ENCODE data around the gene PTCSC3. TPM values are rescaled to one million over a fixed set of nuclear protein-coding genes. Genes with fewer than 3 reads are reported as not detected.

The PTCSC3 gene
- total RNA-seq (2012; rRNA removed): not detected in 2 replicates

DNA sequence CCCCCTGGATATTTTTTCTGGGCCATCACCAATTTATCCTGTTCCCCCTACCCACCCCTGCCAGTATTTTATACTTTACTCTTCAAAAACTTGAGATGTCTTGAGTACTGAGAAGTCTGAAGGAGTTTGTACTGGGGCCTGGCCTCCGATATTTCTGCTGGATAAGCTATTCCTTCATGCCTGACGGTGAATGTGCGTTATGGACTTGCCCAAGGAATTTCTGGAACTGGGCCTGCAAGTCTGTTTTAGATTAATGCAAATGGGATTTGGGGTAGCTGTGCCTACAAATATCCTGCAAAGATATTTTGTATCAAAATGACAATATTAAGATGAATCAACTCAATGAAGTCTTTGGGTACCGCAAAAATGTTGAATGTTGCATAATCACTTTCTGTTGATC lies at the start of gene PTCSC3:
Gene PTCSC3, minus strand, starts transcription at position 199 of the 400 bp plus-strand sequence.
- Histone ChIP-seq H3K4me2 (ENCODE audit: low read length) (no peak within 1 kb of the TSS), H3K4me1 (ENCODE audit: control insufficient read depth, insufficient read depth, low read length) (no peaks in the 10 kb centered on the region), H3K9ac (ENCODE audit: low read depth, low read length) (no peak within 1 kb of the TSS), H3K4me3 (ENCODE audit: low read length) (no peak within 1 kb of the TSS), H3K9me3 (replicated peaks; ENCODE audit: low read length) (no peaks in the 10 kb centered on the region), H3K36me3 (ENCODE audit: insufficient read depth, low read length) (no peaks in the 10 kb centered on the region), H3K27me3 (ENCODE audit: control insufficient read depth, insufficient read depth, low read length) (peaks cover 3% of the 10 kb centered on the region)

- Histone ChIP-seq H3K36me3 (ENCODE audit: insufficient read depth, low read length) (no peaks in the 10 kb centered on the region), H3K9ac (ENCODE audit: low read depth, low read length) (no peak overlapping the region), H3K27me3 (ENCODE audit: control insufficient read depth, insufficient read depth, low read length) (peaks cover 6% of the 10 kb centered on the region), H3K4me3 (ENCODE audit: low read length) (no peak overlapping the region), H3K9me3 (replicated peaks; ENCODE audit: low read length) (no peaks in the 10 kb centered on the region), H3K4me2 (ENCODE audit: low read length) (no peak overlapping the region), H3K4me1 (ENCODE audit: control insufficient read depth, insufficient read depth, low read length) (no peaks in the 10 kb centered on the region)
Observed at GRCh38 chr14:36226164-36226563, 49.6 kb upstream of the PTCSC3 start.

DNA sequence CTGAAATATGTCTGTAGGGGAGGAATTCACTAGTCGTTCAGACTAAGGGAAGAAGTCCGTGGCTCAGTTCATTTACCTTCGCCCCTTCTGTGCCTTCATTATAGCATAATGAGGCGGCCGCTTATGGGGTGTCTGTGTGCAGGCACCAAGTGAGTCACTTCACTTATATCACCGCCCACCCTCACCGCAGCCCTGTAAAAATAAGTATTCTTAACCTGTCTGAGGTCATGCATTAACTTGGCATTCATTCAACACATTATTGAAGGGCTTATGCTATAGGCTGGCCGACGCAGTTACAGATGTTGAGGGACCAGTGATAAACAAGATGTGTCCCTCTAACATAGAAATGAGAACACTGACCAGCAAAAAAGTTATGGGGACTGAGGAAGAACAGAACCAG lies 47.7 kb upstream of the PTCSC3 start:
- H3K36me3 ChIP-seq (ENCODE audit: insufficient read depth, low read length): no peaks in the 10 kb centered on the region
- peaks cover 14% of the 10 kb centered on the region for H3K27me3 ChIP-seq (ENCODE audit: control insufficient read depth, insufficient read depth, low read length)
- no peak overlapping the region for H3K9ac ChIP-seq (ENCODE audit: low read depth, low read length)
- H3K4me3 ChIP-seq (ENCODE audit: low read length): no peak overlapping the region
- H3K4me2 ChIP-seq (ENCODE audit: low read length): no peak overlapping the region
- no peaks in the 10 kb centered on the region for H3K9me3 ChIP-seq (replicated peaks; ENCODE audit: low read length)
- H3K4me1 ChIP-seq (ENCODE audit: control insufficient read depth, insufficient read depth, low read length): no peaks in the 10 kb centered on the region

DNA sequence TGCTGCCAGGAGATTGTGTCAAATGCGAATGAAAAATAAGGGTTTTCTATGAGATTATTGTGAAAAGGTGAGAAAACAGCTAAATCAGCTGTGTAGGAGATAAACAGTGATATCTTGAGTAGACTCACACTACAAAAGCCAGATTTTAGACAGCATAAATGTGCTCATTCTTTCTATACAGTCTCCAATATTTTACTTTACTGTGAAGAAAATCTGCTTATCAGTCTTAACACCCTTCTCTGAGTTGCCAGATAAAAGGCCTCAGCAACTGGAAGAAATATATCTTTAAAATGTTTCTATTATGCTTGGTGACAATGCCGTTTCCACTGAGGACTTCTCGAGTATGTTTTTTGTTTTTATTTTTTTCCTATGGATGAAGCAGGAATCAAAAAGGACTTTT lies 47.0 kb upstream of the PTCSC3 start:
- Histone ChIP-seq H3K9me3 (replicated peaks; ENCODE audit: low read length) (no peaks in the 10 kb centered on the region), H3K4me3 (ENCODE audit: low read length) (no peak overlapping the region), H3K4me1 (ENCODE audit: control insufficient read depth, insufficient read depth, low read length) (no peaks in the 10 kb centered on the region), H3K9ac (ENCODE audit: low read depth, low read length) (no peak overlapping the region), H3K4me2 (ENCODE audit: low read length) (no peak overlapping the region), H3K36me3 (ENCODE audit: insufficient read depth, low read length) (no peaks in the 10 kb centered on the region), H3K27me3 (ENCODE audit: control insufficient read depth, insufficient read depth, low read length) (peaks cover 14% of the 10 kb centered on the region)

- Histone ChIP-seq H3K4me3 (ENCODE audit: low read length) (no peak overlapping the region), H3K9me3 (replicated peaks; ENCODE audit: low read length) (no peaks in the 10 kb centered on the region), H3K4me1 (ENCODE audit: control insufficient read depth, insufficient read depth, low read length) (no peaks in the 10 kb centered on the region), H3K36me3 (ENCODE audit: insufficient read depth, low read length) (no peaks in the 10 kb centered on the region), H3K9ac (ENCODE audit: low read depth, low read length) (no peak overlapping the region), H3K4me2 (ENCODE audit: low read length) (no peak overlapping the region), H3K27me3 (ENCODE audit: control insufficient read depth, insufficient read depth, low read length) (peaks cover 15% of the 10 kb centered on the region)
Observed at GRCh38 chr14:36222952-36223468, 46.5 kb upstream of the PTCSC3 start.

- no peak overlapping the region for H3K4me2 ChIP-seq (ENCODE audit: low read length)
- H3K4me3 ChIP-seq (ENCODE audit: low read length): no peak overlapping the region
- H3K4me1 ChIP-seq (ENCODE audit: control insufficient read depth, insufficient read depth, low read length): no peaks in the 10 kb centered on the region
- H3K9ac ChIP-seq (ENCODE audit: low read depth, low read length): no peak overlapping the region
- H3K27me3 ChIP-seq (ENCODE audit: control insufficient read depth, insufficient read depth, low read length): peaks cover 22% of the 10 kb centered on the region
- no peaks in the 10 kb centered on the region for H3K9me3 ChIP-seq (replicated peaks; ENCODE audit: low read length)
- H3K36me3 ChIP-seq (ENCODE audit: insufficient read depth, low read length): no peaks in the 10 kb centered on the region
Observed at GRCh38 chr14:36222337-36222736, 45.8 kb upstream of the PTCSC3 start.

GRCh38 chr14:36221112-36221511 lies 44.6 kb upstream of the PTCSC3 start:
- no peaks in the 10 kb centered on the region for H3K36me3 ChIP-seq (ENCODE audit: insufficient read depth, low read length)

DNA sequence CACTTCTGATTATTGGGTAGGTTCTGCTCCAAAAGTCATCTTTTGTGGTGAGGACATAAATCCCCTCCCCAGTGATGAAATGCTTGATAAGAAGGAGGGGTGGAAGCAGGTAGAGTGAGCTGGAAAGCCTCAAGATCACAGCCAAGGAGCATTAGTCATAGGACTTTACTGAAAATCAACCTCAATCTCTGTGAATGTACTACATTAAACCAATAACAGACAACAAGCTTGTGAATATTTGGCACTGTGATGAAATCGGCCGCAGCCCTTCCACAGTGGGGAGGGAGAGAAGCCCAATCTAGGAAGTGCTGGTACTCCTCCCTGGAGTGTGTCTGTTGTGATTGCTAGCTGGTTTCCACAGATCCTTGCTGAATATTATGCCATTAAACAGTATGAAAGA lies 41.2 kb upstream of the PTCSC3 start:
- H3K4me2 ChIP-seq (ENCODE audit: low read length): no peak overlapping the region
- no peaks in the 10 kb centered on the region for H3K4me1 ChIP-seq (ENCODE audit: control insufficient read depth, insufficient read depth, low read length)
- peaks cover 51% of the 10 kb centered on the region for H3K27me3 ChIP-seq (ENCODE audit: control insufficient read depth, insufficient read depth, low read length)
- H3K9ac ChIP-seq (ENCODE audit: low read depth, low read length): no peak overlapping the region
- no peak overlapping the region for H3K4me3 ChIP-seq (ENCODE audit: low read length)
- H3K9me3 ChIP-seq (replicated peaks; ENCODE audit: low read length): no peaks in the 10 kb centered on the region
- H3K36me3 ChIP-seq (ENCODE audit: insufficient read depth, low read length): no peaks in the 10 kb centered on the region

More at GRCh38 chr14:36221112-36221511, 44.6 kb upstream of the PTCSC3 start:
- Histone ChIP-seq H3K27me3 (ENCODE audit: control insufficient read depth, insufficient read depth, low read length) (peaks cover 34% of the 10 kb centered on the region), H3K4me1 (ENCODE audit: control insufficient read depth, insufficient read depth, low read length) (no peaks in the 10 kb centered on the region), H3K4me3 (ENCODE audit: low read length) (no peak overlapping the region), H3K4me2 (ENCODE audit: low read length) (no peak overlapping the region), H3K9ac (ENCODE audit: low read depth, low read length) (no peak overlapping the region), H3K9me3 (replicated peaks; ENCODE audit: low read length) (no peaks in the 10 kb centered on the region)

GRCh38 chr14:36217027-36217426 lies 40.5 kb upstream of the PTCSC3 start:
- Histone ChIP-seq H3K9ac (ENCODE audit: low read depth, low read length) (no peak overlapping the region), H3K4me1 (ENCODE audit: control insufficient read depth, insufficient read depth, low read length) (no peaks in the 10 kb centered on the region), H3K27me3 (ENCODE audit: control insufficient read depth, insufficient read depth, low read length) (peaks cover 51% of the 10 kb centered on the region), H3K36me3 (ENCODE audit: insufficient read depth, low read length) (no peaks in the 10 kb centered on the region), H3K9me3 (replicated peaks; ENCODE audit: low read length) (no peaks in the 10 kb centered on the region), H3K4me3 (ENCODE audit: low read length) (no peak overlapping the region), H3K4me2 (ENCODE audit: low read length) (no peak overlapping the region)

DNA sequence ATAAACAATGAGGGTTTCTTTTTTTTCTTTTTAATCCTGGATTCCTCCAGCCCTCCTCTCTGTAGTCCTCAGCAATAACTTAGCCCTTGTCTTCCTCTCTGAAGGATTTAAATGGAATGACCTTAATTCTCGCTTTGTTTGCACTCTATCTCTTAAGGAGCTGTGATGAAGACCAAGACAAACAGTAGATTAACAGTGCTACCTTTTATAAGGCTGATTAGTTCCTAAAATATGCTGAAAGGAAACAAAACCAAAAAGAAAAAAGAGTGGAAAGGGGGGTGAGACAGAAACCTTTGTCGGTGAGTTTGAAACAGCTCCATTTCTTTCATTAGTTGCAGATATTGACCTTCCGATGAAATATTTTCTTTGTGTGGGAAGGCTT lies 38.7 kb upstream of the PTCSC3 start:
- H3K4me2 ChIP-seq (ENCODE audit: low read length): no peak overlapping the region
- H3K4me1 ChIP-seq (ENCODE audit: control insufficient read depth, insufficient read depth, low read length): no peaks in the 10 kb centered on the region
- peaks cover 45% of the 10 kb centered on the region for H3K27me3 ChIP-seq (ENCODE audit: control insufficient read depth, insufficient read depth, low read length)
- no peak overlapping the region for H3K9ac ChIP-seq (ENCODE audit: low read depth, low read length)
- no peak overlapping the region for H3K4me3 ChIP-seq (ENCODE audit: low read length)
- no peaks in the 10 kb centered on the region for H3K36me3 ChIP-seq (ENCODE audit: insufficient read depth, low read length)
- no peaks in the 10 kb centered on the region for H3K9me3 ChIP-seq (replicated peaks; ENCODE audit: low read length)

- Histone ChIP-seq H3K9ac (ENCODE audit: low read depth, low read length) (no peak overlapping the region), H3K4me2 (ENCODE audit: low read length) (no peak overlapping the region), H3K9me3 (replicated peaks; ENCODE audit: low read length) (no peaks in the 10 kb centered on the region), H3K4me1 (ENCODE audit: control insufficient read depth, insufficient read depth, low read length) (no peaks in the 10 kb centered on the region), H3K4me3 (ENCODE audit: low read length) (no peak overlapping the region), H3K27me3 (ENCODE audit: control insufficient read depth, insufficient read depth, low read length) (peaks cover 45% of the 10 kb centered on the region), H3K36me3 (ENCODE audit: insufficient read depth, low read length) (no peaks in the 10 kb centered on the region)
Observed at GRCh38 chr14:36214476-36215216, 38.1 kb upstream of the PTCSC3 start.

DNA sequence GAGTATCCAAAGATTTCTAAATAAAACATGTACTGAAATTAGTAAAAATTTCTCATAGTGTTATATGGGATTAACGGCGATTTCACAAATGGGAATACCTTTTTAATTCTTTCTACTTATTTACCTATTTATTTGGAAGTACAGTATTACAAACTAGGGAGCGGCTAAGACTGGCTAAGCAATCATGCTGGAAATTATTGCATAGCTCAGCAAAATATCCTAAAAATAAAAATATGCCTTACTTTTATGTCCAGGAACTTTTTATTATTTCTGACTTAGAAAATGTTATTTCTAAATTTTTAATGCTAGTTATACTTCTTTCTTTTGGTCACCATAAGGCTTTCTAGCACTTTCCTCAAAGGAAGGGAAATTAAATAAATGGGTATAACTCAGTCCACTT lies 36.5 kb upstream of the PTCSC3 start:
- no peaks in the 10 kb centered on the region for H3K9me3 ChIP-seq (replicated peaks; ENCODE audit: low read length)
- no peaks in the 10 kb centered on the region for H3K4me1 ChIP-seq (ENCODE audit: control insufficient read depth, insufficient read depth, low read length)
- peaks cover 47% of the 10 kb centered on the region for H3K27me3 ChIP-seq (ENCODE audit: control insufficient read depth, insufficient read depth, low read length)
- no peak overlapping the region for H3K4me2 ChIP-seq (ENCODE audit: low read length)
- no peak overlapping the region for H3K9ac ChIP-seq (ENCODE audit: low read depth, low read length)
- H3K4me3 ChIP-seq (ENCODE audit: low read length): no peak overlapping the region
- no peaks in the 10 kb centered on the region for H3K36me3 ChIP-seq (ENCODE audit: insufficient read depth, low read length)

All from skeletal muscle satellite cell (primary cell).